Tibial artery (tissue), 4 donors: ENCODE results near the gene INTS7.

Source experiments
- DNase-seq, 2 donors: peaks; one replicate each; pipeline ENCODE4 v3.0.0-alpha.2; 2019
- H3K27ac ChIP-seq, 2 donors: fragments of 200-600 bp; sonication (generic) in 1 of 2; 1 replicate in 1 of 2; 2 replicates in 1 of 2; pipeline ENCODE4 v1.5.1; 2018 to 2019; ENCODE audit warnings: mild to moderate bottlenecking in 1 of 2
- H3K27me3 ChIP-seq, 2 donors: fragments of 200-600 bp; sonication (generic) in 1 of 2; one replicate each; pipeline versions ENCODE4 v1.5.1 to v1.6.0; 2016 to 2019
- H3K36me3 ChIP-seq, 3 donors: fragments of 200-600 bp; sonication (generic) in 2 of 3; one replicate each; pipeline ENCODE4 v1.5.1; 2016 to 2019; ENCODE audit warnings: mild to moderate bottlenecking in 2 of 3
- H3K4me1 ChIP-seq, 4 donors: fragments of 200-600 bp; sonication (generic) in 2 of 4; 1 replicate in 3 of 4; 2 replicates in 1 of 4; pipeline ENCODE4 v1.5.1; 2016 to 2019
- H3K4me3 ChIP-seq, 2 donors: fragments of 200-600 bp; sonication (generic) in 1 of 2; 1 replicate in 1 of 2; 2 replicates in 1 of 2; pipeline ENCODE4 v1.5.1; 2018 to 2019; ENCODE audit warnings: mild to moderate bottlenecking in 2 of 2
- H3K9me3 ChIP-seq, 3 donors: fragments of 200-600 bp; sonication (generic) in 1 of 3; one replicate each; pipeline ENCODE4 v1.5.1; 2016 to 2019
- intact Hi-C: fragments of 100-400 bp; cut with DNase I; formaldehyde crosslinking; loops from one replicate; pipeline ENCODE4 v1.15.0; 2023; ENCODE audit warnings: low total_unique reads
- TF ChIP-seq, protein P1 (sequence below), 2 experiments: fragments of 200-600 bp in 1 of 2; fragments of 450-650 bp in 1 of 2; IDR thresholded peaks; one replicate each; pipeline ENCODE4 v1.5.1; 2017 to 2019; ENCODE audit warnings: antibody characterized with exemption in 2 of 2, mild to moderate bottlenecking in 1 of 2, moderate library complexity in 1 of 2

INTS7 gene, protein sequence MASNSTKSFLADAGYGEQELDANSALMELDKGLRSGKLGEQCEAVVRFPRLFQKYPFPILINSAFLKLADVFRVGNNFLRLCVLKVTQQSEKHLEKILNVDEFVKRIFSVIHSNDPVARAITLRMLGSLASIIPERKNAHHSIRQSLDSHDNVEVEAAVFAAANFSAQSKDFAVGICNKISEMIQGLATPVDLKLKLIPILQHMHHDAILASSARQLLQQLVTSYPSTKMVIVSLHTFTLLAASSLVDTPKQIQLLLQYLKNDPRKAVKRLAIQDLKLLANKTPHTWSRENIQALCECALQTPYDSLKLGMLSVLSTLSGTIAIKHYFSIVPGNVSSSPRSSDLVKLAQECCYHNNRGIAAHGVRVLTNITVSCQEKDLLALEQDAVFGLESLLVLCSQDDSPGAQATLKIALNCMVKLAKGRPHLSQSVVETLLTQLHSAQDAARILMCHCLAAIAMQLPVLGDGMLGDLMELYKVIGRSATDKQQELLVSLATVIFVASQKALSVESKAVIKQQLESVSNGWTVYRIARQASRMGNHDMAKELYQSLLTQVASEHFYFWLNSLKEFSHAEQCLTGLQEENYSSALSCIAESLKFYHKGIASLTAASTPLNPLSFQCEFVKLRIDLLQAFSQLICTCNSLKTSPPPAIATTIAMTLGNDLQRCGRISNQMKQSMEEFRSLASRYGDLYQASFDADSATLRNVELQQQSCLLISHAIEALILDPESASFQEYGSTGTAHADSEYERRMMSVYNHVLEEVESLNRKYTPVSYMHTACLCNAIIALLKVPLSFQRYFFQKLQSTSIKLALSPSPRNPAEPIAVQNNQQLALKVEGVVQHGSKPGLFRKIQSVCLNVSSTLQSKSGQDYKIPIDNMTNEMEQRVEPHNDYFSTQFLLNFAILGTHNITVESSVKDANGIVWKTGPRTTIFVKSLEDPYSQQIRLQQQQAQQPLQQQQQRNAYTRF

DNA sequence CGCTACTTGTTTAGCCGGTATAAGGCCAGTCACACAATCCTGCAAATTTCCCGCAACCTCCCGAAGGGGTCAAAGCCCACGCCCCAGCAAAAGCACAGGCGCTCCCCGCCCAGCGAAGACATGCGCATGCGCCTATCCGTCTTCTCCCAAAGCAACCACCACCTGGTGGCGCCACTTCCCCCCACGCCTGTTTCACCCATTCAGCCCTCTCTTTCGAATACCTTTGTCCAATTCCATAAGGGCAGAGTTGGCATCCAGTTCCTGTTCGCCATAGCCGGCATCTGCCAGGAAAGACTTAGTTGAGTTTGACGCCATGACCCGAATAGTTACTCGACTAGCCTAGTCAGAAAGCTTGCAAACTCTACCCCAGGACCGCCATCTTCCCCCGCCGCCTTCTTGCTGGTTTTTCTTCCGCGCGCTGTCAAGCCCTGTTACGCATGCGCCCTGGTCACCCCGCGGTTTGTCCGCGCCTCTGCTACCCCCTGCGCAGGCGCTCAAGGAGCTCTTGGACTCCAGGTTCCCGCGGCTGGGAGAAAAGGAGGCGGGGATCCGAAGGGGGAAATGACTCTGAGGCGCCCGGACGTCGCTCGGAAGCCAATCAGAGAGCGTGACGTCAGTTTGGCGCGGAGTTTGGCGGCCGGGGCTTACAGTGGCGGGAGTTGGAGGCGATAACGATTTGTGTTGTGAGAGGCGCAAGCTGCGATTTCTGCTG, at the start of gene INTS7, which contains the start of gene DTL:
TSS of gene INTS7 (minus strand) at position 435 of the 712 bp plus-strand sequence. CDS start at position 315, 120 bp downstream.
TSS of gene DTL (plus strand) at position 626 of the 712 bp plus-strand sequence. CDS start 143 bp downstream, outside the sequence.
- DNase-seq: peak; percentile 98 to 99
- Histone ChIP-seq H3K9me3 (no peaks in the 10 kb centered on the region), H3K4me1 (peaks cover 0 to 27% (median 13%) of the 10 kb centered on the region in 4 donors), H3K4me3 (peak within 1 kb of the TSS; percentile 57 to 68), H3K27me3 (no peaks in the 10 kb centered on the region), H3K27ac (peak within 1 kb of the TSS; percentile 69 to 80), H3K36me3 (no peaks in the 10 kb centered on the region)
- TF ChIP-seq, protein P1, sequence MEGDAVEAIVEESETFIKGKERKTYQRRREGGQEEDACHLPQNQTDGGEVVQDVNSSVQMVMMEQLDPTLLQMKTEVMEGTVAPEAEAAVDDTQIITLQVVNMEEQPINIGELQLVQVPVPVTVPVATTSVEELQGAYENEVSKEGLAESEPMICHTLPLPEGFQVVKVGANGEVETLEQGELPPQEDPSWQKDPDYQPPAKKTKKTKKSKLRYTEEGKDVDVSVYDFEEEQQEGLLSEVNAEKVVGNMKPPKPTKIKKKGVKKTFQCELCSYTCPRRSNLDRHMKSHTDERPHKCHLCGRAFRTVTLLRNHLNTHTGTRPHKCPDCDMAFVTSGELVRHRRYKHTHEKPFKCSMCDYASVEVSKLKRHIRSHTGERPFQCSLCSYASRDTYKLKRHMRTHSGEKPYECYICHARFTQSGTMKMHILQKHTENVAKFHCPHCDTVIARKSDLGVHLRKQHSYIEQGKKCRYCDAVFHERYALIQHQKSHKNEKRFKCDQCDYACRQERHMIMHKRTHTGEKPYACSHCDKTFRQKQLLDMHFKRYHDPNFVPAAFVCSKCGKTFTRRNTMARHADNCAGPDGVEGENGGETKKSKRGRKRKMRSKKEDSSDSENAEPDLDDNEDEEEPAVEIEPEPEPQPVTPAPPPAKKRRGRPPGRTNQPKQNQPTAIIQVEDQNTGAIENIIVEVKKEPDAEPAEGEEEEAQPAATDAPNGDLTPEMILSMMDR (IDR thresholded peaks at IDR 0.05): peak; percentile 88 to 91
- intact Hi-C loops: loop anchor here (10.0 kb wide), 1 partner anchor 420 kb away; no protein-coding TSS in a partner anchor

DNA sequence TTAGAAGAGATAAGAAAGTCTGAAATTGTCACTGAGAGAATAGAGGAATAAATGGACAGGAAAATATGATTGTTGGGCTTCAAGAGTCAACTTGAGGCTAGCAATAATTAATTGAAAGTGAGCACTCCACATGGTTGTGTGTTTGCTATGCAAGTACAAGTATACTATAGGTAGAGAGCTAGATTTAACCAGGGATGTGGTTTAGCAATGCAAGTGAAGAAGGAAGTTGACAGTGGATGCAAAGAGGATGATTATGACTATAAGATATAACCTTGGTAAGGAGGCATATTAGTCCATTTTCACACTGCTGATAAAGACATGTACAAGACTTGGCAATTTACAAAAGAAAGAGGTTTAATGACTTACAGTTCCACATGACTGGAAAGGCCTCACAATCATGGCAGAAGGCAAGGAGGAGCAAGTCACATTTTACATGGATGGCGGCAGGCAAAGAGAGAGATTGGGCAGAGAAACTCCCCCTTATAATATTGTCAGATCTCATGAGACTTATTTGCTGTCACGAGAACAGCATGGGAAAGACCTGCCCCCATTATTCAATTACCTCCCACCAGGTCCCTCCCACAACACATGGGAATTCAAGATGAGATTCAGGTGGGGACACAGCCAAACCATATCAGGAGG, 47.5 kb upstream of the INTS7 start:
- DNase-seq: no peak

DNA sequence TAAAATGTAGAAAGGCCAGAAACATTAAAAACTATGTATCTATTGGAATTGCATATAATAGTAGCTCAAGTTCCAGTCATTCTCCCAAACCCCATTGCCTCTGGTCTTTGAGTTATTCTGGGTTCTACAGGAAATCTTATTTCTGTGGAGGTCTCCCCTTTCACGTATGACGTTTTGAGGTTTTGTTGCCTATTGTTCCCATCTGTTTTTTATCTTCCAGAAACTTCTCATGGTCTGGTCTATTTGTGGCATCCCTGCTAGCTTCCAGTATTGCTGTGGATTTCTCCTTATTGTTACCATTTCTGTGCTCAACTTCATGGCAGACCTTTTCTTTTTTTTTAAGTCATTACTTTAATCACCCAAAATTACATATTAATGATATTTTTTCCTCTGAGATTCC, 43.5 kb upstream of the INTS7 start:
- Histone ChIP-seq H3K9me3 (no peaks in the 10 kb centered on the region), H3K4me3 (no peak overlapping the region), H3K36me3 (no peaks in the 10 kb centered on the region), H3K4me1 (peaks cover 0 to 38% (median 2%) of the 10 kb centered on the region in 4 donors), H3K27me3 (no peaks in the 10 kb centered on the region), H3K27ac (peak overlapping the region; percentile 66 to 75)
- no peak for DNase-seq
- intact Hi-C loops: no loop called here
- TF ChIP-seq, protein P1 (IDR thresholded peaks at IDR 0.05): no peak

More for the DNA sequence above, 47.5 kb upstream of the INTS7 start:
- TF ChIP-seq, protein P1 (IDR thresholded peaks at IDR 0.05): no peak
- H3K27ac ChIP-seq: no peak overlapping the region
- H3K27me3 ChIP-seq: no peaks in the 10 kb centered on the region
- H3K4me3 ChIP-seq: no peak overlapping the region
- no peaks in the 10 kb centered on the region for H3K36me3 ChIP-seq
- intact Hi-C loops: no loop called here
- peaks cover 0 to 27% (median 0%) of the 10 kb centered on the region in 4 donors for H3K4me1 ChIP-seq
- no peaks in the 10 kb centered on the region for H3K9me3 ChIP-seq

DNA sequence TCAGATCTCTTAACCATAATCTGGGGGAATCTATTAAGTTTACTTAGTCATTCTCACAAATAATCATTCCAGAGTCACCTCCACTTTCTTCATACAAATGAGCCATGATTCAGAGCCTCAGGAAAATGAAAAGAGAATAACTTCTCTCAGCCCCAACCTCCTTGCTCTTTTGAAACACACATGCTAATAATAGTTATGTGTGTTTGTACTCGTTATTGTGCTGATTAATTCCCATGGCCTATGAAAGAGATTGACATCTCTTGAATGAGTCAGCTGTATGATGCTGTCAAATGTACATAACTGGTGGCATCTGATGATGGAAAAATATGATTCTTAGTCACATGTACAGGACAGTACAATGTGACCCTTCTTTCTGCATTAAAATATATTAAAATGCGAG, 41.7 kb upstream of the INTS7 start:
- intact Hi-C loops: no loop called here
- H3K27ac ChIP-seq: peak overlapping the region in 1 of 2 donors; percentile 75

More for the DNA sequence above, 41.7 kb upstream of the INTS7 start:
- no peak overlapping the region for H3K4me3 ChIP-seq
- TF ChIP-seq, protein P1 (IDR thresholded peaks at IDR 0.05): no peak
- H3K27me3 ChIP-seq: no peaks in the 10 kb centered on the region
- H3K36me3 ChIP-seq: no peaks in the 10 kb centered on the region
- H3K4me1 ChIP-seq: peaks cover 0 to 38% (median 2%) of the 10 kb centered on the region in 4 donors
- H3K9me3 ChIP-seq: no peaks in the 10 kb centered on the region
- DNase-seq: no peak
